ENCODE results near the gene OR13C4.

The OR13C4 gene

GRCh38 chr9:104503440-104503839 is 23.6 kb downstream of the OR13C4 start:
- no peak for DNase-seq (ENCODE audit: low read depth)

GRCh38 chr9:104494808-104495207 is 32.2 kb downstream of the OR13C4 start:
- TF ChIP-seq CTCF (conservative IDR thresholded peaks at IDR 0.05; ENCODE audit: low read length), result peak; percentile 22
- H3K4me3 ChIP-seq (ENCODE audit: low read length), result no peak overlapping the region
- DNase-seq (ENCODE audit: low read depth), result no peak

More at GRCh38 chr9:104503440-104503839, 23.6 kb downstream of the OR13C4 start:
- no peak overlapping the region for H3K4me3 ChIP-seq (ENCODE audit: low read length)
- no peak for TF ChIP-seq CTCF (conservative IDR thresholded peaks at IDR 0.05; ENCODE audit: low read length)

GRCh38 chr9:104485014-104485413 is 42.0 kb downstream of the OR13C4 start:
- TF ChIP-seq CTCF (conservative IDR thresholded peaks at IDR 0.05; ENCODE audit: low read length), result no peak
- DNase-seq (ENCODE audit: low read depth), result no peak
- no peak overlapping the region for H3K4me3 ChIP-seq (ENCODE audit: low read length)

GRCh38 chr9:104482921-104483570 is 44.0 kb downstream of the OR13C4 start:
- no peak for TF ChIP-seq CTCF (conservative IDR thresholded peaks at IDR 0.05; ENCODE audit: low read length)
- H3K4me3 ChIP-seq (ENCODE audit: low read length), result no peak overlapping the region
- DNase-seq (ENCODE audit: low read depth), result no peak
